Neutrophil (primary cell): ENCODE data around the gene ARMH2.
A peak's percentile ranks its signal among the peaks of the same experiment; 100 is the strongest.
"Not testable (repeated sequence)": the region's sequence is repeated elsewhere in the genome, so short reads cannot be mapped to it uniquely, and the experiment has no call there.

Experiments used
- H3K27ac ChIP-seq: fragments of 200-600 bp; sonication (generic); 2 replicates; pipeline ENCODE4 v1.5.1; 2016; ENCODE audit warnings: mild to moderate bottlenecking, moderate library complexity
- H3K27me3 ChIP-seq: fragments of 200-600 bp; sonication (generic); 2 replicates; pipeline ENCODE4 v1.6.0; 2016; ENCODE audit warnings: mild to moderate bottlenecking
- H3K36me3 ChIP-seq: fragments of 200-600 bp; sonication (generic); 2 replicates; pipeline ENCODE4 v1.5.1; 2017
- H3K4me1 ChIP-seq, 2 experiments: fragments of 200-600 bp in 1 of 2; sonication (generic) in 1 of 2; 1 replicate in 1 of 2; 2 replicates in 1 of 2; pipeline versions ENCODE4 v1.5.1 to v1.6.1; 2013 to 2016; ENCODE audit warnings: low read depth in 1 of 2, low read length in 1 of 2, mild to moderate bottlenecking in 1 of 2, moderate library complexity in 1 of 2; ENCODE audit not compliant: control insufficient read depth in 1 of 2, insufficient read depth in 1 of 2
- H3K4me3 ChIP-seq, 2 experiments: fragments of 200-600 bp in 1 of 2; sonication (generic) in 1 of 2; 1 replicate in 1 of 2; 2 replicates in 1 of 2; pipeline ENCODE4 v1.5.1; 2013 to 2016; ENCODE audit warnings: low read depth in 1 of 2, low read length in 1 of 2, mild to moderate bottlenecking in 1 of 2, moderate library complexity in 1 of 2
- H3K9me3 ChIP-seq: fragments of 200-600 bp; sonication (generic); 2 replicates; pipeline ENCODE4 v1.5.1; 2016
- TF ChIP-seq, protein P1 (sequence below): fragments of 200-600 bp; sonication (generic); IDR thresholded peaks from 2 replicates; pipeline ENCODE4 v1.5.1; 2016; ENCODE audit warnings: antibody characterized with exemption

ARMH2 gene

DNA sequence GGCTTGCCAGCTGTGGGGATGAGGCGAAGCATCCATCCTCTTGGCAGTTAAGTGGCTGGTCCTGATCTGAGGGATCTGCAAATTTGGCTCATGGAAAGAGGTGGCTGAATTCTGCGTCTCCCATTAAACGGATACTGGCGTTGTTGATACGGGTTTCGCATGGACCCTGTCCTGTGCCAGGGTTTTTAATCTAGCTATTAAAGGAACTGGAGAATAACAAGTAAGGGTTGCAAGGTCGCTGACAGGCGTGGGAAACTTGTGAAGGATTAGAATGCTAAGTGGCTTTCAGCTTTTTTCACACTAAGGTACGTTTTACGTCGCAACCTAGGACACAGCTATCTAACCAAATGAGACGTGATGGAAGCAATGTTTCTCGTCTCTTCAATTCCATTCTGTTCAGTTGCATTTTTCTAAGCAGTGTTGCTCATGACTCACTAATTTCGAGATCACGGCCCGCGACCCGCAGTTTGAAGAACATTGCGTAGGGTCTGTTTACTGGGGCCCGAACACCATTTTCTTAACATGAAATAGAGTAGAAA lies 23.1 kb downstream of the ARMH2 start:
- Histone ChIP-seq H3K4me1 (peaks cover 21% of the 10 kb centered on the region in 2 experiments), H3K36me3 (no peaks in the 10 kb centered on the region), H3K9me3 (no peaks in the 10 kb centered on the region), H3K27me3 (no peaks in the 10 kb centered on the region), H3K27ac (peak overlapping the region; percentile 86), H3K4me3 (peak overlapping the region; percentile 98 to 99)
- TF ChIP-seq, protein P1, sequence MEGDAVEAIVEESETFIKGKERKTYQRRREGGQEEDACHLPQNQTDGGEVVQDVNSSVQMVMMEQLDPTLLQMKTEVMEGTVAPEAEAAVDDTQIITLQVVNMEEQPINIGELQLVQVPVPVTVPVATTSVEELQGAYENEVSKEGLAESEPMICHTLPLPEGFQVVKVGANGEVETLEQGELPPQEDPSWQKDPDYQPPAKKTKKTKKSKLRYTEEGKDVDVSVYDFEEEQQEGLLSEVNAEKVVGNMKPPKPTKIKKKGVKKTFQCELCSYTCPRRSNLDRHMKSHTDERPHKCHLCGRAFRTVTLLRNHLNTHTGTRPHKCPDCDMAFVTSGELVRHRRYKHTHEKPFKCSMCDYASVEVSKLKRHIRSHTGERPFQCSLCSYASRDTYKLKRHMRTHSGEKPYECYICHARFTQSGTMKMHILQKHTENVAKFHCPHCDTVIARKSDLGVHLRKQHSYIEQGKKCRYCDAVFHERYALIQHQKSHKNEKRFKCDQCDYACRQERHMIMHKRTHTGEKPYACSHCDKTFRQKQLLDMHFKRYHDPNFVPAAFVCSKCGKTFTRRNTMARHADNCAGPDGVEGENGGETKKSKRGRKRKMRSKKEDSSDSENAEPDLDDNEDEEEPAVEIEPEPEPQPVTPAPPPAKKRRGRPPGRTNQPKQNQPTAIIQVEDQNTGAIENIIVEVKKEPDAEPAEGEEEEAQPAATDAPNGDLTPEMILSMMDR: no peak

DNA sequence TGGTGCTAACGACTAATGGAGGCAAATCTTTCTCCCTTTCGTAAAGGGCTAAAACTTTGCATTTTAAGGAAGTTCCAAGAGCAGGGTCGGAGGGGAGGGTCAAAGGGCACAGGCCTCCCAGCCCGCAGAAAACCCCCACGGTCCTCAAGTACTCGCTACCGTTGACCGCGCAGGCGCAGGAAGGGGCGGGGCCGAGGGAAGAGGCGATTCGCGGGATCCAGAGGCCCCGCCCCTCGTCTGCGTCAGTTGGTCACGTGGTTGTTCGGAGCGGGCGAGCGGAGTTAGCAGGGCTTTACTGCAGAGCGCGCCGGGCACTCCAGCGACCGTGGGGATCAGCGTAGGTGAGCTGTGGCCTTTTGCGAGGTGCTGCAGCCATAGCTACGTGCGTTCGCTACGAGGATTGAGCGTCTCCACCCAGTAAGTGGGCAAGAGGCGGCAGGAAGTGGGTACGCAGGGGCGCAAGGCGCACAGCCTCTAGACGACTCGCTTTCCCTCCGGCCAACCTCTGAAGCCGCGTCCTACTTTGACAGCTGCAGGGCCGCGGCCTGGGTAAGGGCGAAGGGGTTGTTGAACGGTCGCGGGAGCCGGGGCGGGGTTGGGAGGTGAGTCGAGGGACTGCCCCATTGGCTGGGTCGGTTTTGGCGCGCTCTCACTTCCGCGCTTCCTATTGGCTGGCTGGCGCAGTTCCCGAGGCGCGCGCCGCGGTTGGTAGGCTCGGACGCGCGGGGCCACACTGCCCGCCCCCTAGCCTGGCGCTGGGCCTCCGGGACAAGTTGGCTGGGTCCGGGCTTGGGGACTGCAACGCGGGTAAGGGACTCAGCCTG lies 23.8 kb downstream of the ARMH2 start, which contains the start of gene GMNN:
Gene GMNN, plus strand, starts transcription at position 242 of the 824 bp plus-strand sequence. CDS start 2,310 bp downstream, outside the sequence.
- no peaks in the 10 kb centered on the region for H3K36me3 ChIP-seq
- H3K27ac ChIP-seq: peak within 1 kb of the TSS; percentile 86
- peak within 1 kb of the TSS; percentile 98 to 99 for H3K4me3 ChIP-seq
- H3K4me1 ChIP-seq: peaks cover 21% of the 10 kb centered on the region in 2 experiments
- TF ChIP-seq, protein P1: peak; percentile 11
- no peaks in the 10 kb centered on the region for H3K27me3 ChIP-seq
- no peaks in the 10 kb centered on the region for H3K9me3 ChIP-seq

DNA sequence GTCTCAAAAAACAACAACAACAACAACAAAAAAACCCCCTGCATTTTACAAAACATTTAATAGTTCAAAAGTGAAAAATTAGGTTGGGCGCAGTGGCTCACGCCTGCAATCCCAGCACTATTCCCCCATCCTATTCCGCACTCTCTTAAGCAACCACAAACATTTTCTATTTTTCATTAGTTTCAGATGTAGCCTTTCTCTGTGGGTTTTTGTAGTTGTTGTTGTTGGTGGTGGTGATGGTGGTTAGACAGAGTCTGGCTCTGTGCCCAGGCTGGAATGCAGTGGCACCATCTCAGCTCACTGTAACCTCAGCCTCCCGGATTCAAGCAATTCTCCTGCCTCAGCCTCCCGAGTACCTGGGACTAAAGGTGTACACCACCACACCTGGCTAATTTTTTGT lies 30.4 kb downstream of the ARMH2 start:
- no peaks in the 10 kb centered on the region for H3K9me3 ChIP-seq
- no peaks in the 10 kb centered on the region for H3K27me3 ChIP-seq
- H3K36me3 ChIP-seq: no peaks in the 10 kb centered on the region
- TF ChIP-seq, protein P1: no peak
- H3K27ac ChIP-seq: no peak overlapping the region
- H3K4me1 ChIP-seq: no peaks in the 10 kb centered on the region
- no peak overlapping the region for H3K4me3 ChIP-seq

DNA sequence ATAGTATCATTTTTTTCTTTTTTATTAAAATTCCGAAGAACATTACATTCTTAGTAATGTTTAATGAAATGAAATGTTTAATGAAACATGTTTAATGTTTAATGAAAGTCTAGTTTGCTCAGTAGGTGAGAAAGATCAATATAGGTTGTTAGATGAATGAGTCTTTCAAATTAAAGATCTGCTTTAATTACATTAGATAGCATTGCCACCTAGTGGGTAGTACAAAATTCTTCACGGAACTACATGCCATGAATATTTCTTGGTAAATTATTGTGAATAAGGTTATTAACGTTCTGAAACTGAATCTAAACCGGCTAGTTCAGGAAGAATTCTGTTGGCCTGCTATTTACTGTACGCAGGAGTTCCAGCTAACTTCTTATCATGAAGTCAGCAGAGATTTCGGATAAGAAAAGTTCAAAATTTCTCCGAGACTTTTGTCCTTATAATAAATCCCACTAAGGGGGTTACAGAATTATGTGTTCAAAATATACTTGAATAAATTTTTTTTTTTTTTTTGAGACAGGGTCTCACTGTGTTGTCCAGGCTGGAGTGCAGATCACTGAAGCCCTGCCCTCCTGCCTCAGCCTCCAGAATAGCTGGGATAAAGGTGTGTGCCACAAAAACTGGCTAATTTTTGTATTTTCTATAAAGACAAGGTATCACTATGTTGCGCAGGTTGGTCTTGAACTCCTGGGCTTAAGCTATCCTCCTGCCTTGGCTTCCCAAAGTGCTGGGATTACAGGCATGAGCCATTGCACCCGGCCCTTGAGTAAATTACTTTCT lies 31.8 kb downstream of the ARMH2 start:
- TF ChIP-seq, protein P1: no peak
- Histone ChIP-seq H3K4me1 (no peaks in the 10 kb centered on the region), H3K36me3 (no peaks in the 10 kb centered on the region), H3K4me3 (no peak overlapping the region), H3K9me3 (no peaks in the 10 kb centered on the region), H3K27ac (no peak overlapping the region), H3K27me3 (no peaks in the 10 kb centered on the region)

DNA sequence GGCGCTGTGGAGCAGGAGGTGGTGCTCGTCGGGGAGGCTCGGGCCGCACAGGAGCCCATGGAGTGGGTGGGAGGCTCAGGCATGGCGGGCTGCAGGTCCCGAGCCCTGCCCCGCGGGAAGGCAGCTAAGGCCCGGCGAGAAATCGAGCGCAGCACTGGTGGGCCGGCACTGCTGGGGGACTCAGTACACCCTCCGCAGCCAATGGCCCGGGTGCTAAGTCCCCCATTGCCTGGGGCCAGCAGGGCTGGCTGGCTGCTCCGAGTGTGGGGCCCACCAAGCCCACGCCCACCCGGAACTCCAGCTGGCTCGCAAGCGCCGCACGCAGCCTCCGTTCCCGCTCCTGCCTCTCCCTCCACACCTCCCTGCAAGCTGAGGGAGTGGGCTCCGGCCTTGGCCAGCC lies 32.7 kb downstream of the ARMH2 start:
- H3K27ac ChIP-seq, H3K4me1 ChIP-seq, H3K4me3 ChIP-seq, H3K9me3 ChIP-seq, H3K27me3 ChIP-seq, H3K36me3 ChIP-seq: not testable (repeated sequence)

DNA sequence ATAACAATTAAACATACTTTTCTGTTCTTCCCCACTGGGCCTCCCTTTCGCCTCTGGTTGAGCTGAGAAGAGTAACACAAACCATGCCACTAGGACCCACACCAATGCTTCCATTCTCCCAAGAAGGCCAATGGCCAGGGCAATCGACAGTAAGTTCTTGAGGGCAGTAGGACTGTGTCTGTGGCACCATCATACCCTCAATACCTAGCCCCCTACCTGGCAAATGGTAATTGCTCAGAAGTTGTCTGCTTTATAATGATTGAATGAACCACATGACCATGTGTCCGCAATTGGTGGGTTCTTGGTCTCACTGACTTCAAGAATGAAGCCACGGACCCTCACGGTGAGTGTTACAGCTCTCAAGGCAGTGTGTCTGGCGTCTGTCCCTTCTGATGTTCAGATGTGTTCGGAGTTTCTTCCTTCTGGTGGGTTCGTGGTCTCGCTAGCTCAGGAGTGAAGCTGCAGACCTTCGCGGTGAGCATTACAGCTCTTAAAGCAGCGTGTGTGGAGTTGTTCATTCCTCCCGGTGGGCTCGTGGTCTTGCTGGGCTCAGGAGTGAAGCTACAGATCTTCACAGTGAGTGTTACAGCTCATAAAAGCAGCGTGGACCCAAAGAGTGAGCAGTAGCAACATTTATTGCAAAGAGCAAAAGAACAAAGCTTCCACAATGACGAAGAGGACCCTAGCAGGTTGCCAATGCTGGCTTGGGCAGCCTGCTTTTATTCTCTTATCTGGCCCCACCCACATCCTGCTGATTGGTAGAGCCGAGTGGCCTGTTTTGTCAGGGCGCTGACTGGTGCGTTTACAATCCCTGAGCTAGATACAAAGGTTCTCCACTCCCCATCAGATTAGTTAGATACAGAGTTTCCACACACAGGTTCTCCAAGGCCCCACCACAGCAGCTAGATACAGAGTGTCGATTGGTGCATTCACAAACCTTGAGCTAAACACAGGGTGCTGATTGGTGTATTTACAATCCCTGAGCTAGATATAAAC lies 33.6 kb downstream of the ARMH2 start:
- not testable (repeated sequence) for H3K27me3 ChIP-seq, H3K4me1 ChIP-seq, H3K27ac ChIP-seq, H3K9me3 ChIP-seq, H3K4me3 ChIP-seq, H3K36me3 ChIP-seq
